ENCODE data around the gene SREBF1.
A peak's percentile ranks its signal among the peaks of the same experiment; 100 is the strongest.
"Not testable (repeated sequence)": the region's sequence is repeated elsewhere in the genome, so short reads cannot be mapped to it uniquely, and the experiment has no call there.

Gene SREBF1

GRCh38 chr17:17809531-17810083 lies 27.2 kb downstream of the SREBF1 start:
- DNase-seq = no peak

GRCh38 chr17:17808706-17809432 lies 27.9 kb downstream of the SREBF1 start:
- peak; percentile 22 for DNase-seq

- not testable (repeated sequence) for DNase-seq
Measured at GRCh38 chr17:17808200-17808599, 28.6 kb downstream of the SREBF1 start.

GRCh38 chr17:17807440-17807839 lies 29.3 kb downstream of the SREBF1 start:
- no peak for DNase-seq

- DNase-seq = peak; percentile 18
Measured at GRCh38 chr17:17806611-17807274, 30.0 kb downstream of the SREBF1 start.

GRCh38 chr17:17806035-17806434 lies 30.8 kb downstream of the SREBF1 start:
- no peak for DNase-seq

GRCh38 chr17:17805575-17805974 lies 31.2 kb downstream of the SREBF1 start:
- no peak for DNase-seq

- DNase-seq = no peak
Measured at GRCh38 chr17:17804007-17804406, 32.8 kb downstream of the SREBF1 start.

GRCh38 chr17:17801800-17802481 lies 34.8 kb downstream of the SREBF1 start:
- DNase-seq = no peak

- no peak for DNase-seq
Measured at GRCh38 chr17:17800504-17801021, 36.2 kb downstream of the SREBF1 start.

- no peak for DNase-seq
Measured at GRCh38 chr17:17798573-17799255, 38.1 kb downstream of the SREBF1 start.

GRCh38 chr17:17798010-17798556 lies 38.7 kb downstream of the SREBF1 start:
- no peak for DNase-seq

- no peak for DNase-seq
Measured at GRCh38 chr17:17797119-17797809, 39.5 kb downstream of the SREBF1 start.

- DNase-seq = no peak
Measured at GRCh38 chr17:17796787-17797061, 40.1 kb downstream of the SREBF1 start.

- DNase-seq = no peak
Measured at GRCh38 chr17:17795946-17796786, 40.6 kb downstream of the SREBF1 start.

- no peak for DNase-seq
Measured at GRCh38 chr17:17795296-17795695, 41.5 kb downstream of the SREBF1 start.

GRCh38 chr17:17794382-17794781 lies 42.4 kb downstream of the SREBF1 start:
- DNase-seq = no peak

GRCh38 chr17:17793378-17794214 lies 43.2 kb downstream of the SREBF1 start:
- no peak for DNase-seq

- DNase-seq = peak; percentile 88
Measured at GRCh38 chr17:17792551-17793377, 44.0 kb downstream of the SREBF1 start.

Measured in NCI-H2171 treated with DMSO at 0.1 percent for 48 hours (cell line).